ENCODE measurements around the gene KREMEN2. TPM values are rescaled to one million over a fixed set of nuclear protein-coding genes. Genes with fewer than 3 reads are reported as not detected.

The KREMEN2 gene
- total RNA-seq, 4 donors from 2014 or later = 1.9 to 3.8 (median 2.5) TPM

DNA sequence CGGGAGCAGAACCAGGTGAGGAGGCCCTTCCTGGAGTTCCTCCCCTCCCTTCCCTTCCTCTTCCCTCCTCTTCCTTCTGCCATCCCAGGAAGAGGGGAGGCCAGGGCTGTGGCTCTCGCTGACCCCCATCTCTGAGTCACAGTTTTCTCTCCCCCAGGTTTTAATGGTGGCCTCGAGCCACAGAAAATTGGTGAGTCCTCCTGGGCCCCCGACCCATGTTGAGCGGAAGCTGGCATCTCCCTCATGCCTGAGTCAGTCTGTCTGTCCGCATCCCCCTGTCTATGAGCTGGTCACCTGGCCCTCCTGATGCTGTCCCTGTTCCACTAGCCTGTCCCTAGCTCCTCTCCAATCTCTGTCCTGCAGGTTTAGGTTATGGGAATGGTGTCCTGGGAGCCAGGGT is 35.9 kb downstream of the KREMEN2 start:
- DNase-seq (ENCODE audit: low spot score in 2 of 2) = no peak
- no peak overlapping the region for H3K4me3 ChIP-seq (ENCODE audit: low read depth, poor library complexity, severe bottlenecking)
- 85 to 89% methylated on average over 6 of the region's 6 CpGs for WGBS, 2 donors
- intact Hi-C loops (cut with DNase I; ENCODE audit: low total_unique reads) = no loop called here
- TF ChIP-seq, protein P1, sequence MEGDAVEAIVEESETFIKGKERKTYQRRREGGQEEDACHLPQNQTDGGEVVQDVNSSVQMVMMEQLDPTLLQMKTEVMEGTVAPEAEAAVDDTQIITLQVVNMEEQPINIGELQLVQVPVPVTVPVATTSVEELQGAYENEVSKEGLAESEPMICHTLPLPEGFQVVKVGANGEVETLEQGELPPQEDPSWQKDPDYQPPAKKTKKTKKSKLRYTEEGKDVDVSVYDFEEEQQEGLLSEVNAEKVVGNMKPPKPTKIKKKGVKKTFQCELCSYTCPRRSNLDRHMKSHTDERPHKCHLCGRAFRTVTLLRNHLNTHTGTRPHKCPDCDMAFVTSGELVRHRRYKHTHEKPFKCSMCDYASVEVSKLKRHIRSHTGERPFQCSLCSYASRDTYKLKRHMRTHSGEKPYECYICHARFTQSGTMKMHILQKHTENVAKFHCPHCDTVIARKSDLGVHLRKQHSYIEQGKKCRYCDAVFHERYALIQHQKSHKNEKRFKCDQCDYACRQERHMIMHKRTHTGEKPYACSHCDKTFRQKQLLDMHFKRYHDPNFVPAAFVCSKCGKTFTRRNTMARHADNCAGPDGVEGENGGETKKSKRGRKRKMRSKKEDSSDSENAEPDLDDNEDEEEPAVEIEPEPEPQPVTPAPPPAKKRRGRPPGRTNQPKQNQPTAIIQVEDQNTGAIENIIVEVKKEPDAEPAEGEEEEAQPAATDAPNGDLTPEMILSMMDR (IDR thresholded peaks at IDR 0.05) = no peak
- TF ChIP-seq POLR2A (IDR thresholded peaks at IDR 0.05) = no peak

DNA sequence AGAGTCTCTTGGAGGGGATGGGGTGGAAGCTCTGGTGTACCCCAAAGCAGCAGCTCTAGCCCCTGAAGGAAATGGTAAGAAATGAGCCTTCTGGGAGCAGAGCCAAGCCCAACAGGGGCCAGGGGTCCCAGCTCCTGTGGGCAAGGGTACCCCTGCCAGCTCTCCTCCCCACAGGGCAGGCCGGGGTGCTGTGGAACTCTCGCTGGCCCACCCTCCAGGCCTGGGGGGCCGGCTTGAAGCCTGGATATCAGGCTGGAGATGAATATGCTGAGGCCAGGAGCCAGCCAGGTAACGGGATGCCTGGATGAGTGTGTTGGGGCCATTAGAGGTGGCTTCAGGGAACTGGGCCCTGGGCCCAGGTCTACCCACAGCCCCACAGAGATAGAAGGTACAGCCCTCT is 36.5 kb downstream of the KREMEN2 start:
- WGBS, 2 donors = 74 to 86% methylated on average over 3 to 4 of the region's 4 CpGs
- intact Hi-C loops (cut with DNase I; ENCODE audit: low total_unique reads) = no loop called here
- H3K4me3 ChIP-seq (ENCODE audit: low read depth, poor library complexity, severe bottlenecking) = no peak overlapping the region
- DNase-seq (ENCODE audit: low spot score in 2 of 2) = no peak
- TF ChIP-seq, protein P1 (IDR thresholded peaks at IDR 0.05) = no peak
- TF ChIP-seq POLR2A (IDR thresholded peaks at IDR 0.05) = no peak

DNA sequence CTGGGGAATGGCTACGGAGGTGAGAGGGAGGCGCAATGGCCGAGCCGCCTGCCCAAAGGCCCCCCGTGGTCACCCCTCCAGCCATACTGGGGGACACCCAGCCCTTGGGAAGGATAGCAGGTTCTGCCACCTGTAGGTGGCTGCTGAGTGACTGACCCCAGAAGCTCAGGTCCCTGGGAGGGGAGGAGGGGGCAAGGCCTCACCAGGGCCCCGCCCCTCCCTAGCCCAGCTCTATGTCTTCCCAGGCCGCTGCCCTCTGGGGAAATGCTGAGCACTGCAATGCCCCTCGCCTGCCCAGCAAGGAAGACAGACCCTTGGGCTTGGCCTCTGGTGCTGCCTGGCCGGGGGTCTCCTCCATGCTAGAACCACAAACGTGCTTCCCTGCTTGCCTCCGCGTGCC is 37.2 kb downstream of the KREMEN2 start:
- no peak for DNase-seq (ENCODE audit: low spot score in 2 of 2)
- WGBS, 2 donors = 68 to 80% methylated on average over 10 to 12 of the region's 12 CpGs
- TF ChIP-seq, protein P1 (IDR thresholded peaks at IDR 0.05) = no peak
- no peak for TF ChIP-seq POLR2A (IDR thresholded peaks at IDR 0.05)
- intact Hi-C loops (cut with DNase I; ENCODE audit: low total_unique reads) = no loop called here
- no peak overlapping the region for H3K4me3 ChIP-seq (ENCODE audit: low read depth, poor library complexity, severe bottlenecking)

DNA sequence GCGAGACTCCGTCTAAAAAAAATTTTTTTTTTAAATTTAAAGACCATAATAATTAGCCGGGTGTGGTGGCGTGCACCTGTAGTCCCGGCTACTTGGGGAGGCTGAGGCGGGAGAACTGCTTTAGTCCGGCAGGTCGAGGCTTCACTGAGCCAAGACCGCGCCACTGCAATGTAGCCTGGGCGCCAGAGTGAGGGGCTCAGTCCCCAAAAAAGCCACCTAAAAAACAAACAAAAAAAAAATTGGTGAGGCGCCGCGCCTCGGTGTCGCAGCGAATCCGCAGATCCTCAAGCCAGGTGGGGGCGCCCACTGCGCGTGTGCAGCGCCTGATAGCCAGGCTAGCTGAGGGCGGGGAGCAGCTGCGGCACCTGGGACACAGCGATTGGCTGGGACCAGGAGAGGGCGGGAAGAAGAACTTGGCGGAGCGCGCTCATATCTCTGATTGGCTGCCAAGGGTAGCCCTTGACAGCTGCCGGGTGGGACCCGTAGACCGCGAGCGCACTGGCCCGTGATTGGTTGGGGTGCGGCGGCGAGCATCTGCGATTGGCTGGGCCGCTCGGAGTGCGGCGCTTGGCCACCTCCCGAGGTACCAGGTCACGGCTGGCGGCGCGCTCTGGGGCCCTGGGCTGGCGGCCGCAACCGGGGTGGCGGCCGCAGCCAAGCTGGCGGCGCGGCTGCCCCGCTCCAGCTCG is 39.7 kb downstream of the KREMEN2 start:
- H3K4me3 ChIP-seq (ENCODE audit: low read depth, poor library complexity, severe bottlenecking) = no peak overlapping the region
- peak; percentile 95 to 99 for DNase-seq (ENCODE audit: low spot score in 2 of 2)
- TF ChIP-seq, protein P1 (IDR thresholded peaks at IDR 0.05) = no peak
- TF ChIP-seq POLR2A (IDR thresholded peaks at IDR 0.05) = no peak
- 8 to 13% methylated on average over 39 to 45 of the region's 58 CpGs for WGBS, 2 donors
- intact Hi-C loops (cut with DNase I; ENCODE audit: low total_unique reads) = no loop called here

DNA sequence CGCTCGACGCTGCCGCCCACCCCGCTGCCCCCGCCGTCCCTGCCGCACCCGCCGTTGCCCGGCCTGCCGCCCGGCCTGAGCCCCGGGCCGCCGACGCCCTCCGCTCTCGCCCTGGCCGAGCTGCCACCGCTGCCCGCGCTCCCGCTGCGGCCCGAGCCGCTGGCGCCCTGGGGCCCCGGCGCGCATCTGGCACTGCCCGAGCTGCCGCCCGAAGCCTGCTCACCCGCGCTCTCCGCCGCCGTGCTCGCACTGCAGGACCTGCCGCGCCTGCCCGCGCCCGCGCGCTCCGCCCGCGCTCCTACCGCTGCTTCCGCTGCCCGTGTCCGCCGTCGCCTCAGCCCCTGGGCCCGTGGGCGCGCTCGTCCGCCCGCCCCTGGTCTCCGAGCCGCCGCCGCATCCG is 40.2 kb downstream of the KREMEN2 start:
- 0 to 1% methylated on average over 34 to 35 of the region's 67 CpGs for WGBS, 2 donors
- TF ChIP-seq, protein P1 (IDR thresholded peaks at IDR 0.05) = no peak
- no peak for TF ChIP-seq POLR2A (IDR thresholded peaks at IDR 0.05)
- no peak overlapping the region for H3K4me3 ChIP-seq (ENCODE audit: low read depth, poor library complexity, severe bottlenecking)
- intact Hi-C loops (cut with DNase I; ENCODE audit: low total_unique reads) = no loop called here
- no peak for DNase-seq (ENCODE audit: low spot score in 2 of 2)

DNA sequence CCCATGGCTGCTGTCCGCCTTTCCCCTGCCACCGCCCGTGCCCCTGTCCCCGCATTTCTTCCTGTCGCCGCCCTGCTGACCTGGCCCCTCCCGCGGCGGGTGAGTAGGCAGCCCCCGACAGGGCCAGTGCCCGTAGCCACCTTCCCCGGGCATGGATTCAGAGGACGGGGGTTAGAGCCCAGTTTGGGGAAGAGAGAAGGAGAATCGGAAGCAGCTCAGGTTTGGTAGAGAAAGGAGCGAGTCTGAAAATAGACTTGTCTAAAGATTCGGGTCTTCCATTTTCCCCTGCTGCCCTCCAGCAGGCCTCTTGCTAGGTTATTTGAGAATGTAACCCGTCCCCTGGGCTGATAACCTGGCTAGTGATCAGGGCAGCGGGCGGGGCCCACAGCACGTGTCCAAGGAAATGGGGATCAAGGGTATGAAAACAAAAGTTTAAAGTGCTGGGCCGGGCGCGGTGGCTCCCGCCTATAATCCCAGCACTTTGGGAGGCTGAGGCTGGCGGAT is 40.8 kb downstream of the KREMEN2 start:
- intact Hi-C loops (cut with DNase I; ENCODE audit: low total_unique reads) = no loop called here
- no peak overlapping the region for H3K4me3 ChIP-seq (ENCODE audit: low read depth, poor library complexity, severe bottlenecking)
- no peak for TF ChIP-seq POLR2A (IDR thresholded peaks at IDR 0.05)
- TF ChIP-seq, protein P1 (IDR thresholded peaks at IDR 0.05) = no peak
- 11% methylated on average over 25 of the region's 25 CpGs for WGBS, 2 donors
- DNase-seq (ENCODE audit: low spot score in 2 of 2) = no peak
